22Rv1 (cell line): ENCODE measurements around the gene PRKAA1.
"Not testable (repeated sequence)": the region's sequence is repeated elsewhere in the genome, so short reads cannot be mapped to it uniquely, and the experiment has no call there.

Source experiments
- ZFX ChIP-seq: fragments of 450-650 bp; IDR thresholded peaks from 2 replicates; pipeline ENCODE4 v1.6.1; 2017; ENCODE audit warnings: antibody characterized with exemption, borderline replicate concordance
- TF ChIP-seq, protein P1 (sequence below): fragments of 450-650 bp; IDR thresholded peaks from 2 replicates; pipeline ENCODE4 v1.5.1; 2017; ENCODE audit warnings: mild to moderate bottlenecking

DNA sequence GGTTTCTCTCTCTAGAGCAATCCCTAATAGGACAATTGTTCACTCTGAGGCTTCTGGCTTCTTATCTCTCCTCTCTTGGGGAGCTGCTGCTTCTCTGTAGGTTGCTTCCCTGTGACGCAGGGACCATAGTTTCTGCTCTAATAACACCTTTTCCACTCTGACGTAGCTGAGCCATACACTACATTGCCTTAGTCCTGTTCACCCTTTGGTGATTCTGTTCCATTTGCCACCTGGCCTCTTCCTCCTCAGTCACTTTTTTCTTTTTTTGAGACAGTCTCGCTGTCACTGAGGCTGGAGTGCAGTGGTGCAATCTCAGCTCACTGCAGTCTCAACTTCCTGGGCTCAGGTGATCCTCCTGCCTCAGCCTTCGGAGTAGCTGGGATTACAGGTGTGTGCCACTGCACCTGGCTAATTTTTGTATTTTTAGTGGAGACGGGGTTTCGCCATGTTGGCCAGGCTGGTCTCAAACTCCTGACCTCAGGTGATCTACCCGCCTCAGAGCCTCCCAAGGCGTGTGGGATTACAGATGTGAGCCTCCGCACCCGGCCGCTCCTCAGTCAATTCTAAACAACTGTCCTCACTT lies 27.4 kb upstream of the PRKAA1 start:
- TF ChIP-seq, protein P1, sequence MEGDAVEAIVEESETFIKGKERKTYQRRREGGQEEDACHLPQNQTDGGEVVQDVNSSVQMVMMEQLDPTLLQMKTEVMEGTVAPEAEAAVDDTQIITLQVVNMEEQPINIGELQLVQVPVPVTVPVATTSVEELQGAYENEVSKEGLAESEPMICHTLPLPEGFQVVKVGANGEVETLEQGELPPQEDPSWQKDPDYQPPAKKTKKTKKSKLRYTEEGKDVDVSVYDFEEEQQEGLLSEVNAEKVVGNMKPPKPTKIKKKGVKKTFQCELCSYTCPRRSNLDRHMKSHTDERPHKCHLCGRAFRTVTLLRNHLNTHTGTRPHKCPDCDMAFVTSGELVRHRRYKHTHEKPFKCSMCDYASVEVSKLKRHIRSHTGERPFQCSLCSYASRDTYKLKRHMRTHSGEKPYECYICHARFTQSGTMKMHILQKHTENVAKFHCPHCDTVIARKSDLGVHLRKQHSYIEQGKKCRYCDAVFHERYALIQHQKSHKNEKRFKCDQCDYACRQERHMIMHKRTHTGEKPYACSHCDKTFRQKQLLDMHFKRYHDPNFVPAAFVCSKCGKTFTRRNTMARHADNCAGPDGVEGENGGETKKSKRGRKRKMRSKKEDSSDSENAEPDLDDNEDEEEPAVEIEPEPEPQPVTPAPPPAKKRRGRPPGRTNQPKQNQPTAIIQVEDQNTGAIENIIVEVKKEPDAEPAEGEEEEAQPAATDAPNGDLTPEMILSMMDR, result not testable (repeated sequence)
- TF ChIP-seq ZFX, result not testable (repeated sequence)
